NT2/D1 (cell line): ENCODE data around the gene TLE5.

Experiments
- YY1 ChIP-seq: IDR thresholded peaks from 2 replicates; pipeline ENCODE4 v1.6.1; 2011; ENCODE audit not compliant: insufficient read length, insufficient read depth
- ZNF274 ChIP-seq: IDR thresholded peaks from 2 replicates; pipeline ENCODE4 v1.6.1; 2011; ENCODE audit warnings: mild to moderate bottlenecking, low read depth, low read length

GRCh38 chr19:3034406-3034655 is 28.0 kb downstream of the TLE5 start:
- TF ChIP-seq YY1 (no peak), ZNF274 (no peak)
